HepG2 (cell line): Measurements from ENCODE around the gene IL1RAP. TPM values are rescaled to one million over a fixed set of nuclear protein-coding genes. Genes with fewer than 3 reads are reported as not detected.

ENCODE experiments used
- ARNT ChIP-seq: fragments of 450-650 bp; IDR thresholded peaks from 2 replicates; pipeline ENCODE4 v1.6.1; 2017
- CBX5 ChIP-seq: sonication (generic); formaldehyde crosslinking; IDR thresholded peaks from 2 replicates; pipeline ENCODE4 v1.4.0; 2020; ENCODE audit warnings: missing genetic modification reagents, borderline replicate concordance
- FIP1L1 ChIP-seq: fragments of 200-400 bp; formaldehyde crosslinking; IDR thresholded peaks from 2 replicates; pipeline ENCODE4 v1.6.1; 2018; ENCODE audit warnings: low read depth, mild to moderate bottlenecking, low read length, moderate library complexity, borderline replicate concordance; ENCODE audit not compliant: insufficient read depth
- FOXA1 ChIP-seq, 2 experiments: fragments of 450-650 bp in 1 of 2; sonication (generic) in 1 of 2; formaldehyde crosslinking in 1 of 2; IDR thresholded peaks; 2 replicates each; pipeline versions ENCODE4 v1.4.0 to v1.6.1; 2016 to 2020; ENCODE audit warnings: missing genetic modification reagents in 1 of 2
- HNF4A ChIP-seq: sonication (generic); formaldehyde crosslinking; IDR thresholded peaks from 2 replicates; pipeline ENCODE4 v1.4.0; 2020; ENCODE audit warnings: missing genetic modification reagents
- HOXA3 ChIP-seq: sonication (generic); formaldehyde crosslinking; IDR thresholded peaks from 2 replicates; pipeline ENCODE4 v1.5.0; 2020; ENCODE audit warnings: missing genetic modification reagents
- JARID2 ChIP-seq: sonication (generic); formaldehyde crosslinking; IDR thresholded peaks from 2 replicates; pipeline ENCODE4 v1.8.1; 2023; ENCODE audit warnings: missing genetic modification reagents, inconsistent platforms; ENCODE audit not compliant: insufficient replicate concordance
- NFKB2 ChIP-seq: sonication (generic); formaldehyde crosslinking; IDR thresholded peaks from 2 replicates; pipeline ENCODE4 v1.4.0; 2020; ENCODE audit warnings: missing genetic modification reagents, borderline replicate concordance
- RORA ChIP-seq: sonication (generic); formaldehyde crosslinking; IDR thresholded peaks from 2 replicates; pipeline ENCODE4 v1.5.0; 2020; ENCODE audit warnings: mild to moderate bottlenecking, missing genetic modification reagents, moderate library complexity
- polyA plus RNA-seq, 8 experiments: library from polyadenylated mRNA; depleted of rRNA in 3 of 8; stranded (reverse) in 7 of 8; unstranded in 1 of 8; fragments of >200 nt; fragmentation: Illumina TruSeq in 4 of 8; extraction: Trizol in 4 of 8; gene quantifications; 2 replicates each; pipeline versions ENCODE4 v1.2.1 to v1.2.3, GENCODE V29; 2011 to 2016; ENCODE audit warnings: low read depth in 4 of 8, missing spikeins in 1 of 8, mixed read lengths in 1 of 8; ENCODE audit not compliant: insufficient read depth in 1 of 8
- total RNA-seq, 5 experiments: library from RNA; depleted of rRNA; stranded (reverse); fragments of >200 nt; fragmentation: Illumina TruSeq; extraction: Trizol; gene quantifications; 2 replicates each; pipeline ENCODE4 v1.2.3, GENCODE V29; 2016; ENCODE audit warnings: low read depth in 1 of 5
- TF ChIP-seq, protein P1 (sequence below): sonication (generic); formaldehyde crosslinking; IDR thresholded peaks from 2 replicates; pipeline ENCODE4 v1.9.0; 2021; ENCODE audit warnings: missing genetic modification reagents, mild to moderate bottlenecking, borderline replicate concordance
- TF ChIP-seq, protein P2 (sequence below): sonication (generic); formaldehyde crosslinking; IDR thresholded peaks from one replicate; pipeline ENCODE4 v1.5.1; 2020; ENCODE audit warnings: mild to moderate bottlenecking, missing genetic modification reagents; ENCODE audit errors: not compliant biosample characterization
- TF ChIP-seq, protein P3 (sequence below): sonication (generic); formaldehyde crosslinking; IDR thresholded peaks from 2 replicates; pipeline ENCODE4 v1.8.0; 2022; ENCODE audit warnings: mild to moderate bottlenecking, missing genetic modification reagents; ENCODE audit not compliant: insufficient replicate concordance
- TF ChIP-seq, protein P4 (sequence below): sonication (generic); formaldehyde crosslinking; IDR thresholded peaks from 2 replicates; pipeline ENCODE4 v1.5.0; 2020; ENCODE audit warnings: missing genetic modification reagents, mild to moderate bottlenecking, borderline replicate concordance

The IL1RAP gene
- total and polyA plus RNA-seq, 2 of the 13 experiments (the other 11 are each of a cell fraction or from before 2014, with no cell fraction given) = 18.3 to 54.9 TPM

DNA sequence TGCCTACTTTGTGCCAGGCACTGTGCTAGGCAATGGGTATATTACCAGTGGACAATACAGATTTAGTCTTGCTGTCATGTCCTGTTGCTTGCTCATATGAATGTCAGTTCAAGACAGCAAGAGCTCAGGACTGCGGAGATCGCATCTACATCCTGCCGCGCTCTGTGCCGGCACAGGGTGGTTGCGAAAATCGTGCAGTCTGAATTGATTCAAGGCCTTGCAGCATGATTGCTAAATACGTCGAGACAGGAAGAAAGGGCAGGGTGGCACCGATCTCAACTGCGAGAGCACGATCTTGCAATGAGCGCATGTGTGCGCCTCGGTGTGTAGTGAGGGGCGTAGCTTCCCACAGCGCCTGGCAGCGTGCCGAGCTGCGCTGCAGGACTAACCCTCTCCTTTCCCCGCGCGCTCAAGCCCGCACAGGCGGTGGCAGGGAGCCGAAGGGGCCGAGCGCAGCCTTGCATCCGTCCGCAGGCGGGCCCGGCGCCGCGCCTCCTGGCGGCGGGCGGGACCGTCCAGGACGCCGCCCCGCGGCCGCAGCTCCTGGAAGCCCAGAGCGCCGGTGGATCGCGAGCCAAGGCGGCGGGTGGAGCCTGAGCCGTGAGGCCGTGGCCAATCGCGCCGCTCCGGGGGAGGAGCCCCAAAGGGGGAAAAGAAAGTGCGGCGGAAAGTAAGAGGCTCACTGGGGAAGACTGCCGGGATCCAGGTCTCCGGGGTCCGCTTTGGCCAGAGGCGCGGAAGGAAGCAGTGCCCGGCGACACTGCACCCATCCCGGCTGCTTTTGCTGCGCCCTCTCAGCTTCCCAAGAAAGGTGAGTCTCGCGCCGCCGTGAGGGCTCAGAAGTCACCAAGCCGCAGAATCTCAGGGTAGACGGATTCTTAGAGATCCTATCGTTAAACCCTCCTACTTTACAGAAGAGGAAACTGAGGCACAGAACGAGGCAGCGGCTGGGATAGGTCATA is at the start of gene IL1RAP (continued):
- TF ChIP-seq NFKB2 (CRISPR knock-in tag) = peak; percentile 67; the same call in 1 of the 2 replicates
- no peak for TF ChIP-seq ARNT
- peak; percentile 46 for TF ChIP-seq HNF4A (CRISPR knock-in tag)
- TF ChIP-seq, protein P1, sequence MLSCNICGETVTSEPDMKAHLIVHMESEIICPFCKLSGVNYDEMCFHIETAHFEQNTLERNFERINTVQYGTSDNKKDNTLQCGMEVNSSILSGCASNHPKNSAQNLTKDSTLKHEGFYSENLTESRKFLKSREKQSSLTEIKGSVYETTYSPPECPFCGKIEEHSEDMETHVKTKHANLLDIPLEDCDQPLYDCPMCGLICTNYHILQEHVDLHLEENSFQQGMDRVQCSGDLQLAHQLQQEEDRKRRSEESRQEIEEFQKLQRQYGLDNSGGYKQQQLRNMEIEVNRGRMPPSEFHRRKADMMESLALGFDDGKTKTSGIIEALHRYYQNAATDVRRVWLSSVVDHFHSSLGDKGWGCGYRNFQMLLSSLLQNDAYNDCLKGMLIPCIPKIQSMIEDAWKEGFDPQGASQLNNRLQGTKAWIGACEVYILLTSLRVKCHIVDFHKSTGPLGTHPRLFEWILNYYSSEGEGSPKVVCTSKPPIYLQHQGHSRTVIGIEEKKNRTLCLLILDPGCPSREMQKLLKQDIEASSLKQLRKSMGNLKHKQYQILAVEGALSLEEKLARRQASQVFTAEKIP = no peak
- TF ChIP-seq, protein P2, sequence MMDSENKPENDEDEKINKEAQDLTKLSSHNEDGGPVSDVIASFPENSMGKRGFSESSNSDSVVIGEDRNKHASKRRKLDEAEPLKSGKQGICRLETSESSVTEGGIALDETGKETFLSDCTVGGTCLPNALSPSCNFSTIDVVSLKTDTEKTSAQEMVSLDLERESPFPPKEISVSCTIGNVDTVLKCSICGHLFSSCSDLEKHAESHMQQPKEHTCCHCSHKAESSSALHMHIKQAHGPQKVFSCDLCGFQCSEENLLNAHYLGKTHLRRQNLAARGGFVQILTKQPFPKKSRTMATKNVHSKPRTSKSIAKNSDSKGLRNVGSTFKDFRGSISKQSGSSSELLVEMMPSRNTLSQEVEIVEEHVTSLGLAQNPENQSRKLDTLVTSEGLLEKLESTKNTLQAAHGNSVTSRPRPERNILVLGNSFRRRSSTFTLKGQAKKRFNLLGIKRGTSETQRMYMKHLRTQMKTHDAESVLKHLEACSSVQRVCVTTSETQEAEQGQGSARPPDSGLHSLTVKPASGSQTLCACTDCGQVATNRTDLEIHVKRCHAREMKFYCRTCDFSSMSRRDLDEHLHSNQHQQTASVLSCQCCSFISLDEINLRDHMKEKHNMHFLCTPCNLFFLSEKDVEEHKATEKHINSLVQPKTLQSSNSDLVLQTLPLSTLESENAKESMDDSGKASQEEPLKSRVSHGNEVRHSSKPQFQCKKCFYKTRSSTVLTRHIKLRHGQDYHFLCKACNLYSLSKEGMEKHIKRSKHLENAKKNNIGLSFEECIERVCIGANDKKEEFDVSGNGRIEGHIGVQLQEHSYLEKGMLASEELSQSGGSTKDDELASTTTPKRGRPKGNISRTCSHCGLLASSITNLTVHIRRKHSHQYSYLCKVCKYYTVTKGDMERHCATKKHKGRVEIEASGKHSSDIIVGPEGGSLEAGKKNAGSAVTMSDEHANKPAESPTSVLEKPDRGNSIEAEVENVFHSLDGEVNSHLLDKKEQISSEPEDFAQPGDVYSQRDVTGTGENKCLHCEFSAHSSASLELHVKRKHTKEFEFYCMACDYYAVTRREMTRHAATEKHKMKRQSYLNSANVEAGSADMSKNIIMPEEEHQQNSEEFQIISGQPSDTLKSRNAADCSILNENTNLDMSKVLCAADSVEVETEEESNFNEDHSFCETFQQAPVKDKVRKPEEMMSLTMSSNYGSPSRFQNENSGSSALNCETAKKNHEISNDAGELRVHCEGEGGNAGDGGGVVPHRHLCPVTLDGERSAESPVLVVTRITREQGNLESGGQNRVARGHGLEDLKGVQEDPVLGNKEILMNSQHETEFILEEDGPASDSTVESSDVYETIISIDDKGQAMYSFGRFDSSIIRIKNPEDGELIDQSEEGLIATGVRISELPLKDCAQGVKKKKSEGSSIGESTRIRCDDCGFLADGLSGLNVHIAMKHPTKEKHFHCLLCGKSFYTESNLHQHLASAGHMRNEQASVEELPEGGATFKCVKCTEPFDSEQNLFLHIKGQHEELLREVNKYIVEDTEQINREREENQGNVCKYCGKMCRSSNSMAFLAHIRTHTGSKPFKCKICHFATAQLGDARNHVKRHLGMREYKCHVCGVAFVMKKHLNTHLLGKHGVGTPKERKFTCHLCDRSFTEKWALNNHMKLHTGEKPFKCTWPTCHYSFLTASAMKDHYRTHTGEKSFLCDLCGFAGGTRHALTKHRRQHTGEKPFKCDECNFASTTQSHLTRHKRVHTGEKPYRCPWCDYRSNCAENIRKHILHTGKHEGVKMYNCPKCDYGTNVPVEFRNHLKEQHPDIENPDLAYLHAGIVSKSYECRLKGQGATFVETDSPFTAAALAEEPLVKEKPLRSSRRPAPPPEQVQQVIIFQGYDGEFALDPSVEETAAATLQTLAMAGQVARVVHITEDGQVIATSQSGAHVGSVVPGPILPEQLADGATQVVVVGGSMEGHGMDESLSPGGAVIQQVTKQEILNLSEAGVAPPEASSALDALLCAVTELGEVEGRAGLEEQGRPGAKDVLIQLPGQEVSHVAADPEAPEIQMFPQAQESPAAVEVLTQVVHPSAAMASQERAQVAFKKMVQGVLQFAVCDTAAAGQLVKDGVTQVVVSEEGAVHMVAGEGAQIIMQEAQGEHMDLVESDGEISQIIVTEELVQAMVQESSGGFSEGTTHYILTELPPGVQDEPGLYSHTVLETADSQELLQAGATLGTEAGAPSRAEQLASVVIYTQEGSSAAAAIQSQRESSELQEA (CRISPR knock-in tag) = no peak
- TF ChIP-seq, protein P3, sequence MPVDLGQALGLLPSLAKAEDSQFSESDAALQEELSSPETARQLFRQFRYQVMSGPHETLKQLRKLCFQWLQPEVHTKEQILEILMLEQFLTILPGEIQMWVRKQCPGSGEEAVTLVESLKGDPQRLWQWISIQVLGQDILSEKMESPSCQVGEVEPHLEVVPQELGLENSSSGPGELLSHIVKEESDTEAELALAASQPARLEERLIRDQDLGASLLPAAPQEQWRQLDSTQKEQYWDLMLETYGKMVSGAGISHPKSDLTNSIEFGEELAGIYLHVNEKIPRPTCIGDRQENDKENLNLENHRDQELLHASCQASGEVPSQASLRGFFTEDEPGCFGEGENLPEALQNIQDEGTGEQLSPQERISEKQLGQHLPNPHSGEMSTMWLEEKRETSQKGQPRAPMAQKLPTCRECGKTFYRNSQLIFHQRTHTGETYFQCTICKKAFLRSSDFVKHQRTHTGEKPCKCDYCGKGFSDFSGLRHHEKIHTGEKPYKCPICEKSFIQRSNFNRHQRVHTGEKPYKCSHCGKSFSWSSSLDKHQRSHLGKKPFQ (CRISPR knock-in tag) = peak; percentile 4
- no peak for TF ChIP-seq FIP1L1
- peak; percentile 75 for TF ChIP-seq HOXA3 (CRISPR knock-in tag)
- TF ChIP-seq CBX5 (CRISPR knock-in tag) = peak; percentile 91; the same call in 1 of the 2 replicates
- TF ChIP-seq RORA = no peak
- no peak for TF ChIP-seq FOXA1 (IDR thresholded peaks at IDR 0.05)
- peak; percentile 68; the same call in 1 of the 2 replicates for TF ChIP-seq FOXA1 (CRISPR knock-in tag; IDR thresholded peaks at IDR 0.05)
- no peak for TF ChIP-seq JARID2 (CRISPR knock-in tag)
- TF ChIP-seq, protein P4, sequence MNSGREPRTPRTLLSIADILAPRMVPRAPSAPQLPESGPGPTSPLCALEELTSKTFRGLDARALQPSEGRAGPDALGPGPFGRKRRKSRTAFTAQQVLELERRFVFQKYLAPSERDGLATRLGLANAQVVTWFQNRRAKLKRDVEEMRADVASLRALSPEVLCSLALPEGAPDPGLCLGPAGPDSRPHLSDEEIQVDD (CRISPR knock-in tag) = 0 out of 2 replicates have a peak, but pooled peaks have one; percentile 80
